Stimulated activated CD4-positive, alpha-beta T cell treated with anti-CD3 and anti-CD28 coated beads, Interleukin-12 subunit alpha, Interleukin-12 subunit beta, amount 100 ng/mL, for 4 hours (primary cell): ENCODE measurements around the gene HAUS8.
A peak's percentile ranks its signal among the peaks of the same experiment; 100 is the strongest.
"Not testable (repeated sequence)": the region's sequence is repeated elsewhere in the genome, so short reads cannot be mapped to it uniquely, and the experiment has no call there.

Experiments used
- DNase-seq: peaks from one replicate; pipeline ENCODE4 v3.0.0-alpha.2; 2020

Gene HAUS8

GRCh38 chr19:17101686-17102628 lies 26.7 kb upstream of the HAUS8 start:
- no peak for DNase-seq

DNA sequence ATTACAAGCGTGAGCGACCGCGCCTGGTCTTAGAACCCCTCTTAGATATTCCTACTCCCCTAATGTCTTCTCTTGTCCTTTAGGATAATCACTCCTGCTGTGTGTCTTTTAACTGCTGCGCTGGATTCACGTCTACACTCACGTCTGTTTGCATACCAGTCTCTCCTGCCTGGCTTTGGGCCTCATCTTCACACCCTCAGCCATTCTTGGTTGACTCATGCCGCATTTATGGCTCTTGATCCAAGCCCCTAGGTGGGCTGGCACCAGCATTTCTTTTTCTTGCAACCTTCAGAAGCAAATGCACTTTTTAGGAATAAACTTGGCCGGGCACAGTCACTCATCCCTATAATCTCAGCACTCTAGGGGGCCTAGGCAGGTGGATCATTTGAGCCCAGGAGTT lies 23.1 kb upstream of the HAUS8 start:
- no peak for DNase-seq

GRCh38 chr19:17097593-17098126 lies 22.4 kb upstream of the HAUS8 start:
- no peak for DNase-seq

- no peak for DNase-seq
These were observed 20.1 kb upstream of the HAUS8 start for GRCh38 chr19:17095141-17095919.

DNA sequence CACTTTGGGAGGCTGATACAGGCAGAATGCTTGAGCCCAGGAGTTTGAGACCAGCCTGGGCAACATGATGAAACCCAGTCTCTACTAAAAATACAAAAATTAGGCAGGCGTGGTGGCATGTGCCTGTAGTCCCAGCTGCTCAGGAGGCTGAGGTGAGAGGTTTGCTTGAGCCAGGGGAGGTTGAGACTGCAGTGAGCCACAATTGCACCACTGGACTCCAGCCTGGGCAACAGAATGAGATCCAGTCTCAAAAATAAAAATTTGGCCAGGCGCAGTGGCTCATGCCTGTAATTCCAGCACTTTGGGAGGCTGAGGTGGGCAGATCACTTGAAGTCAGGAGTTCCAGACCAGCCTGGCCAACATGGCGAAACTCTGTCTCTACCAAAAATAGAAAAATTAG lies 19.4 kb upstream of the HAUS8 start:
- not testable (repeated sequence) for DNase-seq

- DNase-seq: no peak
These were observed 17.4 kb upstream of the HAUS8 start for GRCh38 chr19:17092696-17093095.

DNA sequence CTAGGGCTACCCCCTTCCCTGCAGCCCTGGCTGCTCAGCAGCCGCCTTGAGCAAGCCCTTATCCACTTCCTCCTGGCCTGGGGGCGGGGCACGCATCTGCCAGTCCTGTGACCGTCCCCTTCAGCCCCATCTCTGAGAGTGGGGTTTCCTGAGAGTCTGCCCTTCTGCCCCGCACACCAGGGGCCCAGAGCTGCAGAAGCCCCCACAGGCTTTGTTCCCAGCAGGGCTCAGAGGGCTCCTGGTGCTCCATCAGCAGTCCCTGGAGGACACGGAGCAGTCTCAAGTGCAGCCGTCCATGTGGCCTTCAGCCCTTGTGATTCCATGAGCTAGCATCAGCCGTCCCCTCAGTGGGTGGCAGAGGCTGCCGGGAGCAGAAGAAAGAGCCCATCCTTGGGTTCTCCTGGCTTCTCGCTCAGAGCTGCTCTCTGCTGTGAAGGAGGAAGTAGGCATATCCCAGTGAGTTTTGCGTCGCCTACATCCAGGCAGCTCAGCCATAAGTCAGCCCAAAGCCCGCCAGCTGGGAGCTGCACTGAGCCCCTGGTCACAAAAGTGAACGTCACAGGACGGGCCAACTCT lies 16.6 kb upstream of the HAUS8 start:
- DNase-seq: no peak

- peak; percentile 19 for DNase-seq
These were observed 15.3 kb upstream of the HAUS8 start for GRCh38 chr19:17090583-17090982.

DNA sequence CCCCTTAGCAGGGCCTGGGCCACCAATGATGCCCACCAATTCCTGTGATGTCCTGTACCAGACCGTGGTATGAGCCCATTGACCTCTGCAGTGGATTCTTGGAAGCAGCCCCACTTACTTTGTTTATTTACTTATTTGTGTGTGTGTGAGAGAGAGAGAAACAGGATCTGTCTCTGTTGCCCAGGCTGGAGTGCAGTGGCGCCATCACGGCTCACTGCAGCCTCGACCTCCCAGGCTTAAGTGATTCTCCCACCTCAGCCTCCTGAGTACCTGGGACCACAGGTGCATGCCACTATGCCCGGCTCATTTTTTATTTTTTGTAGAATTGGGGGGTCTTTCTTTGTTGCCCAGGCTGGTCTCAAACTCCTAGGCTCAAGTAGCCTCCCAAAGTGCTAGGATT lies 13.3 kb upstream of the HAUS8 start:
- DNase-seq: no peak

DNA sequence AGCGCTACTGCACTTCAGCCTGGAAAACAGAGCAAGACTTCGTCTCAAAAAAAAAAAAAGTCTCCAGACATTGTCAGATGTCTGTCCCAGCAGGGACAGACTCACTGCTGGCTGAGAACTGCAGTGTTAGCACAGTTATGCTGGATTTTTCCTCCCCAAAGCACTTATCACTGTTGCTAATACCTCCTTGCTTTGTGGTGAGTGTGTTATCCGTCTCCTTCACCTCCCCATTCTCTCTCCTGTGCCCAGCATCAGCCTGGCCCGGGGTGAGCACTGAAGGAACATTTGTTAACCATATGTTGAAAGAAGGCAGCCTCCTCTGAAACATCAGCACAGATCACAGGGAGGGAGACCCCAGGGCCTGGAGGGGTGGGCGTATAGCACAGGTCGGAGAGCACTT lies 11.6 kb upstream of the HAUS8 start:
- DNase-seq: no peak

DNA sequence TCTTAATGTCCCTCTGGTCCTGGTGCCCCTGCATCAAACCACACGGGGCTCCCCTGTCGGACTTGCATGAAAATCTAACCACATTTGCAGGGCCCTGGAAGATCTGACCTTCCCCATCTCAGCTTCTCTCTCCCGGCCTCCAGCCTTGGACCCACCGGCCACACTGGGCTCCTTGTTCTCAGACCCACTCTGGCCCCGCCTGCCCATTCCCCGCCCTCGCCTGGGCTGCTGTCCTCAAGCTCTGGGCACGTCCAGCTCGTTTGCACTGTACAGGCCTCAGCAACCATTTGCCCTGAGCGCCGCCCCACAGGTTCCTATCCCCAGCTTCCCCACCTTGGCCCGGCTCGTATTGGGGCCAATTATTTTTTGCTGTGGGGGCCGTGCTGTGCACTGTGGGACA lies 10.9 kb upstream of the HAUS8 start:
- no peak for DNase-seq

- DNase-seq: no peak
These were observed 6.7 kb upstream of the HAUS8 start for GRCh38 chr19:17081672-17082630.

DNA sequence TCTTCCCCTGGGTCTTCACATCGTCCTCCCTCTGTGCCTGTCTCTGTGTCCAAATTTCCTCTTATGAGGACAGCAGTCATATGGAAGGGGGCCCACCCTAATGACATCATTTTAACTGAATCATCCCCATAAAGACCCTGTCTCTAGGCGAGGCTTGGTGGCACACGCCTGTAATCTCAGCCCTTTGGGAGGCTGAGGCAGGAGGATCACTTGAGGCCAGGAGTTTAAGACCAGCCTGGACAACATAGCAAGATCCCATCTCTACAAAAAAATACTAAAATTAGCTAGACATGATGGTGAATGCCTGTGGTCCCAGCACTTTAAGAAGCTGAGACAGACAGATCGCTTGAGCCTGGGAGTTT lies 5.2 kb upstream of the HAUS8 start:
- no peak for DNase-seq

DNA sequence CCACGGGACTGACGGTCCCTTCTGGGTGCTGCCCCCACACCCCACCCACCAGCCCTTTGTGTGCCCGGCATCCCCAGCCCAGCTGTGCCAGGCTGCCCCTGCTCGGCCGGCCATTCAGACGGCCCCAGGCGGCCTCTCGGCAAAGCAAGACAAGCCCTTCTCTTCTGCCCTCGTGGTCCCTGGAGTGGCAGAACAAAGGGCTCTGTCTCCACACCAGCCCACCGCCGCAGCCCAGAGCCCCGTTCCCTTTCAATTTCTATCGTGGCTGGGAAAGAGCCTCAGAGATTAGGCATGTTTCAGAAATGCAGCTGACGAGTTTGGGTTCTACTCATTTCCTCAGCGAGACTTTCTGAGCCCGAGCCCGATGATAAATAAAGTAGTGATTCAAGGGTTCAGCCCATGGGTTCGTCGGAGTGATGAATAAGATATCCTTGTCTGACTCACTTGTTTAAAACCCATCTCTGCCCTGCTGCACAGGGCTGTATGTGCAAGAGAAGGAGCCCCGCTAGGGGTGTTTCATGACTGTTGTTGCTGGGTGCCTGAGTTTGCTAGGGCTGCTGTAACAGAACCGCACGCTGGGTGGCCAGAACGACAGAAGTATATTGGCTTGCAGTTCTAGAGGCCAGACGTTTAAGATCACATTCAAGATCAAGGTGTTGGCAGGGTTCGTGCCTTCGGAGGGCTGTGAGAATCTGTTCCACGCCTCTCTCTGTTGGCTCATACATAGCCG lies 4.6 kb upstream of the HAUS8 start:
- peak; percentile 62 for DNase-seq

GRCh38 chr19:17078920-17079709 lies 3.9 kb upstream of the HAUS8 start:
- DNase-seq: no peak

DNA sequence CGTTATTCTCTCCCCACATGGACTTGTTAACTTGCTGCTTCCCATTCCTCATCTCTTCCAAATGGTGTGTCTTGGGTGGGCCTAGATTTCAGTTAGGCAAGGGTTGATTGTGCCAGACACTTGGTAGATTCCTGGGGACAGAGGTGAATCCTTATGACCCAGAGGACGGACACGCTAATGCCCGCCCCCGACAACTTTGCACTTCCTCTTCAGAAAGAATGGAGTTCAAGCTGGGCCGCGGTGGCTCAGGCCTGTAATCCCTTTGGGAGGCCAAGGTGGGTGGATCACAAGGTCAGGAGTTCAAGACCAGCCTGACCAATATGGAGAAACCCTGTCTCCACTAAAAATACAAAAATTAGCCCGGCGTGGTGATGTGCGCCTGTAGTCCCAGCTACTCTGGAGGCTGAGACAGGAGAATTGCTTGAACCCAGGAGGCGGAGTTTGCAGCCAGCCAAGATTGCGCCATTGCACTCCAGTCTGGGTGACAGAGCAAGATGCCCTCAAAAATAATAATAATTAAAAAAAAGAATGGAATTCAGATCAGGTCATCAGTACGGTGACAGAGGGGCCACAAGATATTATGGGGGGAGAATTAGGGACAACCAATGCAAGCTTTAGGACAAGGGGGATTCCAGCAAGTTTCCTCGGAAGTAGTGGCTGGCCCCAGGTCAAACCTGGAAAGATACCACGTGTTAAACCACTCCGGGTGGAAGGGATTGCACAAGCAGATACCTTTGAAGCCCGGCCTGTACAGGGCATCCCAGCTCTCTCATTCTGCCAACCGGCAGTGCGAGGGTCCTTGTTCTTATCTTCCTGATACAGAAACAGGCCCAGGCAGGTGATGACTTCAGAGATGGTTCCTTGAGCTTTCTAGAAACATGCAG lies 3.0 kb upstream of the HAUS8 start:
- no peak for DNase-seq

- no peak for DNase-seq
These were observed 2.3 kb upstream of the HAUS8 start for GRCh38 chr19:17077447-17078028.

DNA sequence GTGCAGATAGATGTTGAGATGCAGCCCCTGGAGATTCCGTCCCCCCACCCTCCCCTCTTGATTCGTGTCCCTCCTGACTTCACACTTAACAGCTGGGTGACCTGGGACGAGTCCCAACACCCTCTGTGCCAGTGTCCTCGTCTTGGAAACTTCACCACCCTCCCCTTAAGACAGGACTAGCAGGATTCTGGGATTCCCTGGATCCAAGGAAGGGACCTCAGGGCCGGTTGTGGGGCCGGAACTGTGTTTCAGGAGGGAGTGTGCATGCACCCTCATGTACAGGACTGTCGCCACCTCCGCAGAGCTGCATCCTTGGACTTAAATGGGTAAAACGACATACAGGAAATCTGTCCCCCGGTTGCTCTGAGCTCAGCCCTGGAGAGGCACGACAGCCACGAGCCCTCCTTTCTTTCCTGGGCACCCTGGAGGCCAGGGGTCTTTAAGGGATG lies 1.3 kb upstream of the HAUS8 start:
- no peak for DNase-seq

DNA sequence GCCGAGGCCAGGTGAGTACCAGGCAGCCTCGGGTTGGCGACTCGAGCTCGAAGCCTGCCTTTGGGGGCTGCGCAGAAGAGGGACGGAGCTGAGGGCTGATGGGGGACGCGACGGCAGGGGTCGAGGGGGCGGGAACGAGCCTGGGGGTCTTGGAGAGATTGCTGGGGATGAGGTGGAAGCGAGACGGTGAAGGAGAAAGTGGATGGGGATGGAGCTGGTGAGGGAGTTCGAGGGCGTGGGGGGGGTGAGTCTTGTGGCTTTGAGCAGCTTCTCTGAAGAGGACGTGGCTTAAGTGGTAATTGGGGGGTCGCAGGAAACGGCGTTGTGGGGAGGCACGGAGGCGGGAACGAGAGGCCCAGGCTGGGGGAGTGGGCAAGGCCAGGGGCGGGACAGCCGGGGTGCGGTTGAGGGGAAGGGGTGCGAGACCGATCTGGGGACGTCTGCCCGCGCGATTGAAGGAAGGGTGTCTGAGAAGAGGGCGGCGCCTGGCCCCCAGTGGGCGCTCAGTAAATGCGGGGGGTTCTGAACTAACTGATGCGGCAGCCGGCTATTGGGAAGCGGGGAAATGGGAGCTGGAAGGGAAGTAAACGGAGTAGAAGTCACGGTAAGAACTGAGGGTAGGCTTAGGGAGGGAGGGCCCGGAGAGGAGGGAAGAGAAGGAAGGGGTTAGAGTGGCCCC lies 751 bp upstream of the HAUS8 start:
- peak; percentile 37 for DNase-seq
